ENCODE measurements around the gene ALG14. TPM values are rescaled to one million over a fixed set of nuclear protein-coding genes. Genes with fewer than 3 reads are reported as not detected.

ALG14 gene, protein sequence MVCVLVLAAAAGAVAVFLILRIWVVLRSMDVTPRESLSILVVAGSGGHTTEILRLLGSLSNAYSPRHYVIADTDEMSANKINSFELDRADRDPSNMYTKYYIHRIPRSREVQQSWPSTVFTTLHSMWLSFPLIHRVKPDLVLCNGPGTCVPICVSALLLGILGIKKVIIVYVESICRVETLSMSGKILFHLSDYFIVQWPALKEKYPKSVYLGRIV
- 2.5 and 2.6 TPM in 2 replicates for polyA plus RNA-seq (2012; rRNA removed)
- 2.4 and 3.1 TPM in 2 replicates for polyA plus RNA-seq (2012; cell fraction: cytosol; rRNA removed)
- 1.4 and 1.7 TPM in 2 replicates for polyA plus RNA-seq (2012; cell fraction: nucleus; rRNA removed)

DNA sequence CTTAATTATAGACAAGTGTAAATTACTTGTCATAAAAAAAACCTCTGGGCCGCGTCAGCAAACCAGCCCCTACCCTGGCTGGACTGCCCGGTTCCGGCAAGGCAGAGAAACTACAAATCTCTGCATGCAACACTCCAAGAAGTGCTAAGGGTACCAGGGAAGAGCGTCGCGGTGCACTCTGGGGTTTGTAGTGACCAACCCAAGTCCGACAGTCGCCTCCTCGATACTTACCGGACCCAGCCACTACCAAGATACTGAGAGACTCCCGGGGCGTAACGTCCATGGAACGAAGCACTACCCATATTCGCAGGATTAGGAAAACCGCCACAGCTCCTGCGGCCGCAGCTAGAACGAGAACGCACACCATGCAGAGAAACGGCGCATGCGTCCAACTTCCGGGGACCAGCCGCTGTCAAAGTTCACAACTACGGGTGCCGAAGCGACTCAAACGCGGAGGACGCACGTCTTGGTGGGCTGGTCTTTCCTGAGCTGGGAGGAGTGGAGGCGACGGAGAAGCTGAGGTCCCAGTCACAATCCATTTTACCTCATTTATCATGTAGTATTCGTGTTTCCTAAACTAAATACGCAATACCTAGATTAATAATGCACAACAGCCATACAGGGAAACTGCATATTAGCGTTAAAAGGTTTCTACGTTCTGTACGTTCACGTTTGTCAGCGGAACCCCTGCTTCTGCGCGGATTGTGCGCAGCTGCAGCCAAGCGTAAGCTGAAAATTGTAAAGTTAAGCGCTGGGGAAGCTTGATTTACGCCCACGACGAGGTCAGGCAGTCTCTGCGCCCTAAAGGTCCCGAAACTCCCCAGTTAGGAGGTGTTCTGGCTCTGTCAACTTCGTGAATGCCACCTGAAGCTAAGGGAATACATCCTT, at the start of gene ALG14:
TSS of gene ALG14 (minus strand) at position 420 of the 888 bp plus-strand sequence. CDS start at position 367, 53 bp downstream.
- H2AFZ ChIP-seq (ENCODE audit: low read depth), result peak within 1 kb of the TSS; percentile 94
- DNase-seq, result peak; percentile 86
- H3K79me2 ChIP-seq (ENCODE audit: insufficient read depth), result no peaks in the 10 kb centered on the region
- peak within 1 kb of the TSS; percentile 83 to 98 for H3K27ac ChIP-seq (ENCODE audit: low read depth in 2 of 2, low read length in 1 of 2)
- H3K9ac ChIP-seq, result peak within 1 kb of the TSS; percentile 68
- H3K4me1 ChIP-seq (ENCODE audit: control insufficient read depth in 1 of 2, insufficient read depth in 2 of 2, low read depth in 1 of 2, low read length in 1 of 2), result peaks cover 0 to 5% of the 10 kb centered on the region in 2 experiments; a peak in 2 of 4 replicates
- ChIA-PET POLR2A (interaction anchor here (1.2 to 1.8 kb wide), 3 partner anchors 45 to 317 kb away, joined by 4 to 14 read pairs (median 9); partner anchors contain the start of genes RWDD3 and TLCD4), CTCF (interaction anchor here (0.7 to 4.4 kb wide), 6 partner anchors 12 to 266 kb away, joined by 3 to 22 read pairs (median 4); partner anchors contain the start of gene RWDD3)
- H4K20me1 ChIP-seq (ENCODE audit: insufficient read depth), result no peaks in the 10 kb centered on the region
- H3K9me2 ChIP-seq, result no peaks in the 10 kb centered on the region
- no peaks in the 10 kb centered on the region for H3K27me3 ChIP-seq (ENCODE audit: insufficient read depth)
- H3F3A ChIP-seq (replicated peaks; ENCODE audit: insufficient read depth), result no peaks in the 10 kb centered on the region
- H3K36me3 ChIP-seq (replicated peaks in 1 of 2; ENCODE audit: control insufficient read depth in 1 of 2, insufficient read depth in 2 of 2, low read length in 1 of 2), result peaks cover 0 to 3% of the 10 kb centered on the region in 2 experiments
- H3K9me3 ChIP-seq, result no peaks in the 10 kb centered on the region
- H3K4me2 ChIP-seq, result peak within 1 kb of the TSS; percentile 80
- 3% methylated on average over 53 of the region's 53 CpGs for WGBS (ENCODE audit: low lambda C conversion rate)
- peak within 1 kb of the TSS; percentile 76 to 81 for H3K4me3 ChIP-seq (ENCODE audit: low read depth in 2 of 2, low read length in 1 of 2)
- TF ChIP-seq SMC3 (IDR thresholded peaks at IDR 0.05; ENCODE audit: low read depth, low read length) (no peak), MXI1 (IDR thresholded peaks at IDR 0.05; ENCODE audit: low read depth, low read length) (peak; percentile 52; the same call in 1 of the 2 replicates), ELF1 (IDR thresholded peaks at IDR 0.05) (peak; percentile 91), PBX3 (IDR thresholded peaks at IDR 0.05) (peak; percentile 17; the same call in 1 of the 2 replicates), TEAD4 (IDR thresholded peaks at IDR 0.05; ENCODE audit: borderline replicate concordance, insufficient read depth) (no peak), EP300 (IDR thresholded peaks at IDR 0.05; ENCODE audit: borderline replicate concordance in 1 of 2, low read depth in 1 of 2, low read length in 1 of 2) (0 out of 4 replicates have a peak, but pooled peaks of 1 of the 2 experiments have one; percentile 10), GATA2 (CRISPR knock-in tag; IDR thresholded peaks at IDR 0.05) (no peak), EZH2phosphoT487 (IDR thresholded peaks at IDR 0.05; ENCODE audit: borderline replicate concordance, low read depth) (no peak), RCOR1 (IDR thresholded peaks at IDR 0.05; ENCODE audit: low read length) (no peak), TAF1 (IDR thresholded peaks at IDR 0.05; ENCODE audit: borderline replicate concordance, low read depth, low read length) (peak; percentile 54), GABPA (IDR thresholded peaks at IDR 0.05; ENCODE audit: low read depth) (peak; percentile 67), NFIC (IDR thresholded peaks at IDR 0.05; ENCODE audit: borderline replicate concordance) (no peak), FOSL2 (IDR thresholded peaks at IDR 0.05; ENCODE audit: borderline replicate concordance, low read depth) (no peak), MAX (IDR thresholded peaks at IDR 0.05; ENCODE audit: low read depth) (peak; percentile 78), TCF12 (IDR thresholded peaks at IDR 0.05) (no peak), MEF2A (IDR thresholded peaks at IDR 0.05; ENCODE audit: borderline replicate concordance, low read depth) (no peak), POLR2AphosphoS5 (IDR thresholded peaks at IDR 0.05; ENCODE audit: low read depth, low read length) (peak; percentile 89), FOXM1 (IDR thresholded peaks at IDR 0.05; ENCODE audit: low read depth) (no peak), FOXJ3 (CRISPR knock-in tag; IDR thresholded peaks at IDR 0.05) (no peak), USF1 (IDR thresholded peaks at IDR 0.05; ENCODE audit: borderline replicate concordance, low read depth) (no peak), YY1 (IDR thresholded peaks at IDR 0.05; ENCODE audit: low read depth) (peak; percentile 25; the same call in 1 of the 2 replicates)
- TF ChIP-seq, protein P1, sequence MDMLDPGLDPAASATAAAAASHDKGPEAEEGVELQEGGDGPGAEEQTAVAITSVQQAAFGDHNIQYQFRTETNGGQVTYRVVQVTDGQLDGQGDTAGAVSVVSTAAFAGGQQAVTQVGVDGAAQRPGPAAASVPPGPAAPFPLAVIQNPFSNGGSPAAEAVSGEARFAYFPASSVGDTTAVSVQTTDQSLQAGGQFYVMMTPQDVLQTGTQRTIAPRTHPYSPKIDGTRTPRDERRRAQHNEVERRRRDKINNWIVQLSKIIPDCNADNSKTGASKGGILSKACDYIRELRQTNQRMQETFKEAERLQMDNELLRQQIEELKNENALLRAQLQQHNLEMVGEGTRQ (IDR thresholded peaks at IDR 0.05; ENCODE audit: borderline replicate concordance, low read depth, low read length), result no peak
- TF ChIP-seq, protein P2, sequence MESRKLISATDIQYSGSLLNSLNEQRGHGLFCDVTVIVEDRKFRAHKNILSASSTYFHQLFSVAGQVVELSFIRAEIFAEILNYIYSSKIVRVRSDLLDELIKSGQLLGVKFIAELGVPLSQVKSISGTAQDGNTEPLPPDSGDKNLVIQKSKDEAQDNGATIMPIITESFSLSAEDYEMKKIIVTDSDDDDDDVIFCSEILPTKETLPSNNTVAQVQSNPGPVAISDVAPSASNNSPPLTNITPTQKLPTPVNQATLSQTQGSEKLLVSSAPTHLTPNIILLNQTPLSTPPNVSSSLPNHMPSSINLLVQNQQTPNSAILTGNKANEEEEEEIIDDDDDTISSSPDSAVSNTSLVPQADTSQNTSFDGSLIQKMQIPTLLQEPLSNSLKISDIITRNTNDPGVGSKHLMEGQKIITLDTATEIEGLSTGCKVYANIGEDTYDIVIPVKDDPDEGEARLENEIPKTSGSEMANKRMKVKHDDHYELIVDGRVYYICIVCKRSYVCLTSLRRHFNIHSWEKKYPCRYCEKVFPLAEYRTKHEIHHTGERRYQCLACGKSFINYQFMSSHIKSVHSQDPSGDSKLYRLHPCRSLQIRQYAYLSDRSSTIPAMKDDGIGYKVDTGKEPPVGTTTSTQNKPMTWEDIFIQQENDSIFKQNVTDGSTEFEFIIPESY (IDR thresholded peaks at IDR 0.05; ENCODE audit: borderline replicate concordance, low read depth), result 0 out of 2 replicates have a peak, but pooled peaks have one; percentile 43
- TF ChIP-seq, protein P3, sequence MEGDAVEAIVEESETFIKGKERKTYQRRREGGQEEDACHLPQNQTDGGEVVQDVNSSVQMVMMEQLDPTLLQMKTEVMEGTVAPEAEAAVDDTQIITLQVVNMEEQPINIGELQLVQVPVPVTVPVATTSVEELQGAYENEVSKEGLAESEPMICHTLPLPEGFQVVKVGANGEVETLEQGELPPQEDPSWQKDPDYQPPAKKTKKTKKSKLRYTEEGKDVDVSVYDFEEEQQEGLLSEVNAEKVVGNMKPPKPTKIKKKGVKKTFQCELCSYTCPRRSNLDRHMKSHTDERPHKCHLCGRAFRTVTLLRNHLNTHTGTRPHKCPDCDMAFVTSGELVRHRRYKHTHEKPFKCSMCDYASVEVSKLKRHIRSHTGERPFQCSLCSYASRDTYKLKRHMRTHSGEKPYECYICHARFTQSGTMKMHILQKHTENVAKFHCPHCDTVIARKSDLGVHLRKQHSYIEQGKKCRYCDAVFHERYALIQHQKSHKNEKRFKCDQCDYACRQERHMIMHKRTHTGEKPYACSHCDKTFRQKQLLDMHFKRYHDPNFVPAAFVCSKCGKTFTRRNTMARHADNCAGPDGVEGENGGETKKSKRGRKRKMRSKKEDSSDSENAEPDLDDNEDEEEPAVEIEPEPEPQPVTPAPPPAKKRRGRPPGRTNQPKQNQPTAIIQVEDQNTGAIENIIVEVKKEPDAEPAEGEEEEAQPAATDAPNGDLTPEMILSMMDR (IDR thresholded peaks at IDR 0.05), result no peak

All from SK-N-SH (cell line).